Nephron progenitor cell (in vitro differentiated cells): ENCODE data around the gene LPGAT1.
"Not testable (repeated sequence)": the region's sequence is repeated elsewhere in the genome, so short reads cannot be mapped to it uniquely, and the experiment has no call there.

Source experiments
- DNase-seq: peaks from one replicate; pipeline ENCODE4 v3.0.0; 2021
- H3K27ac Mint-ChIP-seq: 2 replicates; pipeline ENCODE4 v1.8.0; 2021; ENCODE audit warnings: mild to moderate bottlenecking, moderate library complexity, mixed read lengths
- H3K27me3 Mint-ChIP-seq: 2 replicates; pipeline ENCODE4 v1.8.0; 2021; ENCODE audit warnings: mild to moderate bottlenecking, low read depth, mixed read lengths; ENCODE audit not compliant: poor library complexity
- H3K36me3 Mint-ChIP-seq: 2 replicates; pipeline ENCODE4 v1.8.0; 2021; ENCODE audit warnings: low read depth, mixed read lengths
- H3K4me1 Mint-ChIP-seq: 2 replicates; pipeline ENCODE4 v1.8.0; 2021; ENCODE audit warnings: mixed read lengths
- H3K4me3 Mint-ChIP-seq: 2 replicates; pipeline ENCODE4 v1.8.0; 2021; ENCODE audit warnings: mild to moderate bottlenecking, moderate library complexity, mixed read lengths
- H3K9me3 Mint-ChIP-seq: 2 replicates; pipeline ENCODE4 v1.8.0; 2021; ENCODE audit warnings: mild to moderate bottlenecking, moderate library complexity, mixed read lengths
- CTCF ChIP-seq: fragments of 200-600 bp; sonication (generic); IDR thresholded peaks from 2 replicates; pipeline ENCODE4 v1.5.0; 2021; ENCODE audit warnings: antibody characterized with exemption

Gene LPGAT1

GRCh38 chr1:211698161-211699026 lies 132.2 kb downstream of the LPGAT1 start:
- Mint-ChIP-seq H3K4me3 (peak overlapping the region; percentile 65), H3K27ac (no peak overlapping the region)

GRCh38 chr1:211697356-211697755 lies 133.2 kb downstream of the LPGAT1 start:
- H3K9me3 Mint-ChIP-seq: peaks cover 11% of the 10 kb centered on the region
- TF ChIP-seq CTCF: no peak
- H3K36me3 Mint-ChIP-seq: no peaks in the 10 kb centered on the region
- no peak overlapping the region for H3K27ac Mint-ChIP-seq
- H3K4me1 Mint-ChIP-seq: peaks cover 12% of the 10 kb centered on the region
- peaks cover 44% of the 10 kb centered on the region for H3K27me3 Mint-ChIP-seq
- no peak overlapping the region for H3K4me3 Mint-ChIP-seq
- DNase-seq: no peak

More at GRCh38 chr1:211698161-211699026, 132.2 kb downstream of the LPGAT1 start:
- H3K27me3 Mint-ChIP-seq: peaks cover 45% of the 10 kb centered on the region
- H3K9me3 Mint-ChIP-seq: peaks cover 11% of the 10 kb centered on the region
- TF ChIP-seq CTCF: peak; percentile 93
- H3K4me1 Mint-ChIP-seq: peaks cover 12% of the 10 kb centered on the region
- peak; percentile 89 for DNase-seq
- no peaks in the 10 kb centered on the region for H3K36me3 Mint-ChIP-seq

- Mint-ChIP-seq H3K9me3 (peaks cover 11% of the 10 kb centered on the region), H3K4me3 (no peak overlapping the region), H3K27me3 (peaks cover 23% of the 10 kb centered on the region), H3K4me1 (peaks cover 7% of the 10 kb centered on the region), H3K36me3 (no peaks in the 10 kb centered on the region), H3K27ac (no peak overlapping the region)
- TF ChIP-seq CTCF: no peak
- DNase-seq: no peak
Measured at GRCh38 chr1:211695135-211695816, 135.3 kb downstream of the LPGAT1 start.

- H3K36me3 Mint-ChIP-seq, H3K27me3 Mint-ChIP-seq, H3K4me3 Mint-ChIP-seq, H3K27ac Mint-ChIP-seq, DNase-seq, H3K4me1 Mint-ChIP-seq: not testable (repeated sequence)
- H3K9me3 Mint-ChIP-seq: peaks cover 11% of the 10 kb centered on the region
Measured at GRCh38 chr1:211693911-211694310, 136.7 kb downstream of the LPGAT1 start.
